Stimulated activated CD4-positive, alpha-beta T cell treated with anti-CD3 and anti-CD28 coated beads, TNF-alpha, amount 100 ng/mL, for 48 hours (primary cell): Measurements from ENCODE around the gene ZNF283.

ENCODE experiments used
- DNase-seq, 3 donors: peaks; one replicate each; pipeline ENCODE4 v3.0.0-alpha.2; 2020; ENCODE audit warnings: low read depth in 3 of 3

Gene ZNF283

DNA sequence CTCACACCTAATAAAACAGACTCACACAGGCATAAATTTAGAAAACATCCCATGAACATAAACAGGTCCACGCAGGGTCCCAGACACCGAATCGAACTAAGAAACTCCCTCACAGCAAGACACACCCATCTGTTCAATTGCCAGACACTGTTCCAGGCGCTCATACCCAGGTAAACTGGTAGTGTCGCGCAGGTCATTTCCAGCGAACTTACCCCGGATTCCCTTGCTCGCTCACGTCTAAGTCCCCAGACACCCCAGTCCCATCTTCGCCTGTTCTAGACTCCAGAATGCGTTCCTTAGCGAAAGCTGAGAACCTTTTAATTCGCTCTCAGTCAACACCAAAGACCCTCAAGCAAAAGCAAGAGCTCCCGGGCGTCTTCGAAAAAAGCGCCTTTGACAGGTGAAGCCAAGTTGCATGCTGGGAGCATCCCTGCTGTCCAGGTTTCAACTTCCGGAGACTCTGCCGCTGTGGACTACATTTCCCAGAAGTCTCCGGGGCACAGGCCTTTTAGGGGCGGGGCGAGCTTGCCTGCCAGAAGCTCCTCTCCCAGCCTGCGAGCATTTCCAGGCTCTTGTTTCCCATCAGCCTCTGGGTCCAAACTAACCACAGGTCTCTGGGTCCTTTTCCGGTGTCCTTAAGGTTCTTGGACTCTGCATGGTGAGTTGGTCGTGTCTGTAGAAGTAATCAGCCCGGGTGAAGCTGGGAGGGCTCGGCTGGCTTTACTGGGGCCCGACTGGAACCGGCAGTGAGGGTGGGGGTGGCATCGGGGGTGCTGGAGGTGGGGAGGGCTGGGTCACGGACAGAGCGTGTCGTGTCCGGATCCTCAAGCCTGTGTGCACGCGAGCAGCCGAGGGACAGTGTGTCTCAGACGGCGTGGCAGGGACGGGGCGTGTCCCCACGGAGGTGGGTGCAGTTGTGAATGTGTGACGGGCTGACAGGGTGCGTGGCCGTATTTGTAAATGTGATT lies at the start of gene ZNF283:
ZNF283 (plus strand) TSS at position 535 of the 968 bp plus-strand sequence. CDS start 6,184 bp downstream, outside the sequence.
- DNase-seq = peak; percentile 66 to 82 (median 78)

DNA sequence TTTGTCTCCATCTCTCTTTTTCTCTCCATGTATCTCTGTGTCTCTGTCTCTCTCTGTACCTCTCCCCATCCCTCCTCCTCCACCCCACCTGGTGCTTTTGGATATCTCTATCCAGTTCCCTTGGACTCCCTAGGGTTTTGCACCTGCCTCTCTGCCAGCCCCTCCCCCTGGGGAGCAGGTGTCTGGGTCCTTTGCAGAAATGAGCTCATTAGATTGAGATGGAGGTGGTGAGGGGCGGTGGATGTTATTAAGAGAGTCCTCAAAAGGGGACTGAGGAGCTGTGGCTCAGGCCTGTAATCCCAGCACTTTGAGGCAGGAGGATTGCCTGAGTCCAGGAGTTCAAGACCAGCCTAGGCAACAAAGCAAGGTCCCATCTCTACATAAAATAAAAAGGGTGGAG lies 48.5 kb upstream of the ZNF283 start:
- DNase-seq = no peak

DNA sequence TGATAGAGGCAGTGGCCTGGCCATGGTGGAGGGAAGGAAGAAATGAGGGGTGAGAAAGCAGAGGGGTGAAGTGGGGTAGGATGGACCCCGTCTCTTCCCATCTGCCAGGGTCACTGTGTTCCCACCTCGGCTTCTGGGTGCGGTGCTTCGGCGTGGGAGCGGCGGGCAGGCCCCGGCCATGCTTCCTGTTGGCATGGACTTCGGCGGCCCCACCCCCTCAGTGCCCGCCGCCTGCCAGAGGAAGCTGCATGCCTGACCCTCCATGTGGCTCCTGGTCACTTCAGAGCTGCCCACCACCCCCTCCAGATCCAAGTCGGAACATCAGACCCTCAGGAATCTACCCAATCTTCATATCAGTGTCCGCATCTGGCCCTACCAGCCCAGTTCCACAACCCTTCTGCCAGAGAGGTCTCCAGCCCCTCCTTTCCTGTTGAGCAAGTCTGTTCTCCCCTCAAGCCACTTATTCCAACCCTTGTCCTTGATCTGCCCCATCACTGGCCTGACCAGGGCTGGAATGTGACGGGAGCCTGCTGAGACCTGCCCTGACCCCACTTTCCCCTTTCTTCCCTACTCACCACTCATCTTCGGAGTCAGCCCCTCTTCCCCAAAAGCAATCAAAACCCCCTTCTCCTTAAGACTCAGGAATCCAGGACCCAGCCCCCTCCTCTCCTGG lies 47.8 kb upstream of the ZNF283 start:
- DNase-seq = no peak

DNA sequence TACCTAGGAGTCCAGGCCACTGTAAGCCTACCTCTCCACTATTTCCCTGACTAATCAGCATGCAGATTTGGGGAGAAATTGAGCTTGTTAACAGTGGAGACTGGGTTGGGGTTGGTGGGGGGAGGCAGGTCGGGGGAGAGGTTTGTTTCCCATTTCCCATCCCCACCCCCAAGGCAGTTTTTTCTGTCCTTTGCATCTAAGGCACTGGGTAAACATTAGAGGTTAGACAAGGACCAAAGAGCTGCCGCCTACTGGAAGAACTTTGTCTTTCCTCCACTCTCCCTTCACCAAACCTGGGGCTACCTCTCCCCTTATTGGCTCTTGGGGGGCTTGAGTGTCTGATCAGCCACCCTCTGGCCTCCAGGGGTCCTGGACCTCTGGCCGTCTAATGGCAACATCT lies 47.3 kb upstream of the ZNF283 start:
- no peak for DNase-seq

DNA sequence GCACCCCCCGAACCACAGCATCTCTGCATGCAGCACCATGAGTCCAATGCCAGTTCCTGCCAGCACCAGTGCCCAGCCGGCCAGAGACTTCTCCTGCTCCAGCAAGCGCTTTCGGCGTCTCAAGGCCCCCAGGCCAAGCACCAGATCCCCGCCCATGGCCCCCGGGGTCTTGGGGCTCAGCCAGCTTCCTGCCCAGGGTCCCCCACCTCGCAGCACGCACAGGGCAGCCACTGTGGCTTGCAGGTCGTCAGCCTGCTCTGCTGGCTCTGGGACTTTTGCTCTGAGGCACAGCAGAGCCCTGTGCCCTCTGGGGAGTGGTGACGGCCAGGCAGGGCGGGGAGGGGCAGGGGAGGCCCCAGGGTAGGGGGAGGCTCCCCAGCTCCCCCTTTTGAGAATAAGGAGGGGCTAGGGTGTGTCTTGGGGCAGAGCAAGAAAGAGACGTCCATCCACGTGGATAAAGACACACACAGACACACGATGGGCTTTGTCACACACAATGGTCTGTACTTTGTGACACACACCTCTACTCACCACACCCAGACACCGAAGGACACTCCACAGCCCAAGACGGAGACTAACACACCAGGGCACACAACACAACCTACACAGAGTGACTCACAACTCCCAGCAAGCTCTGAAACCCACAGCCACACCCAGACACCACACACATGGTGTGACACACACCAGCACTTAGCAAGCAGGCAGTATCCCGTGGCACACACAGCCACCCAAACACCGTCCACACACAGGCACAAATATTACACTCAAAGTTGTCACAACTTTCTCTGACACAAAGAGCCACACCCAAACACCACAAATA lies 46.2 kb upstream of the ZNF283 start, which contains the start of gene KCNN4:
KCNN4 (minus strand) TSS at position 268 of the 820 bp plus-strand sequence; CDS start at position 156, 112 bp downstream.
- peak in 2 of 3 donors; percentile 73 to 77 for DNase-seq

DNA sequence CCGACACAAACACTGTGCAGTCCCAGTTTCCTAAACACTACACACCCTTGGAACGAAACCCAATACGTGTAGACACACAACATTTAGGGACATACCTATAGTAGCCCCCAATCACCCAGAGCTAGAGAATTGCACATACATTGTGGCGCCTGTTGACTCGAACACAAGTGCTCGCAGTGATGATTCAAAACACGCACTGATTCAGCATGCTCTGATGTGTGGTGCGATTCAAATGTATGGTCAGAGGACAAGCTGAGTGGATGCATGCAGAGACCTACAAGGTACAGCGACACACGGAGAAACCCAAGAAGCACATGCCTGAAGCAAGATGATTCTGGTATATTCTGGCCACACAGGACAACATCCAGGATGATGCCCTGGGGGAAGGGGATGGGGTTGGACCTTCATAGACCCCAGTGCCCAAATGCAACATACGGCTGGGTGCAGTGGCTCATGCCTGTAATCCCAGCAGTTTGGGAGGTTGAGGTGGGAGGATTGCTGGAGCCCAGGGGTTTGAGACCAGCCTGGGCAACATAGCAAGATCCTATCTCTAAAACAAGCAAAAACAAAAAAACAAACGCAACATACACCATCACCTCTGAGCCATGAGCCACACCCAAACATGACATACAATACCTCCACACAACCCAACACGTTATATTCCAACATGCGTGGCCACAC lies 45.4 kb upstream of the ZNF283 start:
- DNase-seq = no peak

DNA sequence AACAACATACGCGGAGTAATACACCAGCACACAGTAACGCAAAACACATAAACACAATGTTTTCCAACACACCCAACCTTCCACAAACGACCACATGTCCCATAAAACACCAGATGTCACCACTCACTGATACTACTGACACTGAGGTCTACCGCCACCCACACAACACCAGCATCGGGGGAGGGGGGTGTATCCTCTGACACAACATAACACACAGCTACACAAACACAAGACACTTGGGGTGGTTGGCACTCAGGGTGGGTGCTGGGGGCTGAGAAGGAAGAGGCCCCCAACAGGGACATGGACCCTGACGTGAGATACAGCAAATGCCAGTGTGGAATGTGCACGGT lies 44.8 kb upstream of the ZNF283 start:
- DNase-seq = no peak

DNA sequence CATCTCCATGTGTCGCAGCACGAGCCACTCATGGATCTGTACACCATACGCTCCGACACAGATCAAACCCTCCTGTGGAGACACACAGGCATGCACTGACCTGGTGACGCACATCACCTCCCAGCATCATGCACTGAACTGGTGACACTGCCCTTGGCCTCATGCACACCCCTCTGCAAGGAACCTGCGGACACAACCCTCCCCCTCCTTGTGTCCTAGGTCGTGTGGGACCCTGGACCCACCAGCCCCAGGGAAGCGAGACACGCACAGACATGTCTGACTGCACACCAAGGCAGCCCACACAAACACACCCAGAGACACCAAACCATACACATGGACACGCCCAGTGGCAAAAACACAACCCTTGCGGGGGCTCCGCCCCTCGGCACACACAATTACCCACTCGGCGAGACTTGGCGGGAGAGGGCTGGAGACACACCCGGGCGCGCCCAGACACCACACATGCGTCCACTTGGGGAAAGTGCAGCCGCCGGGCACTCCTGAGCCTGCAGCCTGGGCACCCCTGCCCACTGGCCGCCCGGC lies 44.4 kb upstream of the ZNF283 start:
- no peak for DNase-seq

DNA sequence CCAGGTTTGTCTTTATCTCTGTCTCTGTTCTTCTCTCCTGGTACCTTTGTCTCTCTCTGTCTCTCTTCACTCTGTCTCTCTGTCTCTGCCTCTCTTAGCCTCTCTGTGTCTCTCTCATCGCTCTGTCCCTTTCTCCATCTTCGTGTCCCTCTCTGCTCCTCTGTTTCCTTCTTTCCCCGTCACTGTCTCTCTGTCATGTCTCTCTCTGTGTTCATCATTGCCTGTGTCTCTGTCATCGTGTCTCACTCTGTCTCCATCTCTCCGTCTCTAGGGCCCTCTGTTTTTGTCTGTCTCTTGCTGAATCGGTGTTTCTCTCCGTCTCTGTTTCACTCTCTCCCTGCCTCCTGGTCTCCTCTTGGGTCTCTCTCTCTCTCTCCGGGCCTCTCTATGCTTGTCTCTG lies 43.5 kb upstream of the ZNF283 start:
- DNase-seq = no peak

DNA sequence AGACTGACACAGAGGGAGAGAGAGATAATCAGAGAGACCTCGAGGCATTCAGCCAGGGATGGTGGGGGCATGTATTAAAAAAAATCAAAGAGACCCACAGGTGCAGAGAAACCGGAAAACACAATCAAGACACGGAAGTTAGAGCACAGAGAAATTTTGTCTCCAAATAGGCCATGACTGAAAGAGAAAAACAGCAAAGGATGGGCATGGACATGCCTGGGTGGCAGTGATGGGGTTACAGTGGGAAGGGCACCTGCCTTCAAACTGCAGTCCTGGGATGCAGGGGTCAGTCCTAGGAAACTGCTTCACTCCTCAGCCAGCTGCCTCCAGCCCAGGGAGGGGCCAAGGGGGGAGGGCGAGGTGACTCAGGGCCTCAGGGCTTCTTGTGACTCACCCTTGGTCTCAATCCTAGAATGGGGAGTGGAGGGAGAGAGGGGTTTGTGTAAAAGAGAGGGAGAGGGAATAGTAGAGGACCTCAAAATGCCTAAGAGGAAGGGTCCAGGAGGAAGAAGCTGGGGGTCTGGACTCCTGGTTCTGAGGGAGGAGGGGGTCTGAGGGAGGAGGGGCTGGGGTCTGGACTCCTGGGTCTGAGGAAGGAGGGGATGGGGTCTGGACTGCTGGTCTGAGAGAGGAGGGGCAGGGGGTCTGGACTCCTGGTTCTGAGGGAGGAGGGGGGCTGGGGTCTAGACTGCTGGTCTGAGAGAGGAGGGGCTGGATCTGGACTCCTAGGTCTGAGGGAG lies 42.7 kb upstream of the ZNF283 start:
- peak in 1 of 3 donors; percentile 75 for DNase-seq

DNA sequence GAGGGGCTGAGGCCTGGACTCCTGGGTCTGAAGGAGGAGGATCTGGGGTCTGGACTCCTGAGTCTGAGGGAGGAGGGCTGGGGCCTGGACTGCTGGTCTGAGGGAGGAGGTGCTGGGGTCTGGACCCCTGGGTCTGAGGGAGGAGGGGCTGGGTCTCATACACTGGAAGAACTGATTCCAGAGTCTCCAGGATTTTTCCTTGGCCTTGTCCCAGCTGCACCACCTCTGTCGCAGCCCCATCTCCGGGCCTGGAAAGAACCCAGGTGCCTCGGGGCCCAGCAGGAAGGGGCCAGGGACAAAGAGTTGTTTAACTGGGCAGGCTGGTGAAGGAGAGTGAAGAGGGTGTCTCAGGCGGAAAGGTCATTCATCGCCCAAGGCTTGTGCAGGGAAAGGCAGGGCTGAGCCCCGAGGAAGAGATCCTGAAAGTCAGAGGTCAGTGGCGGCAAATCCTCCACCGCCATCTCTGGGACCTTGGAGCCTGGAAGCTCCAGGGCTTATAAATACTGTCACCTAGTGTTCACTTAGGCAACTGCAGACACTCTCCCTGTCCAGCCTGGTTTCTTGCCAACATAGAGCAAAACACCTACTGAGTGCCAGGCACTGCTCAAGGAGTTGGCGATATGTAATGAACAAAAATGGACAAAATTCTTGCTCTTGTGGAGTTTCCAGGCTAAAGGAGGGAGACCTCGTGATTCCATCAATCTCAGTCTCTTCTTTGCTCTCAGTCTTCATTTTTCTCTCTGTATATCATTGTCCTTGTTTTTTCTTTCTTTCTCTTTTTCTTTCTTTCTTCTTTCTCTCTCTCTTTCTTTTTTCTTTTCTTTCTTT lies 41.9 kb upstream of the ZNF283 start:
- DNase-seq = no peak

DNA sequence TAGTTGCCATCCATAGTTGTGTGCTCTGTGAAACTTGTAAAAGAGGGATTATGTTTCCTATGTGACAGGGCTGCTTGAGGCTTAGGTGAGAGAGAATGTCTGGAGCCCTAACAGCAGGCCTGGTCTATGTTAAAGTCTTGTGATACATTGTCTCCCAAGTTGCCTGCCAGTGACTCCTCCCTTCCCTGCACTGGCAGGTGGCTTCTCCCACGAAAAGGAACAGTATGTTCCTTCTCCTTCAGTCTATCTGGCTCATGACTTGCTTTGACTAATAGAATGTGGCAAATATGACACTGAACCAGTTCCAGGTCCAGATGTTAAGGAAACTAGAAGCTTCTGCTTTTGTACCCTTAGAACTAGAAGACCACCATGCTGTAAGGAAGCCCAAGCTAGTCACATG lies 40.5 kb upstream of the ZNF283 start:
- no peak for DNase-seq

DNA sequence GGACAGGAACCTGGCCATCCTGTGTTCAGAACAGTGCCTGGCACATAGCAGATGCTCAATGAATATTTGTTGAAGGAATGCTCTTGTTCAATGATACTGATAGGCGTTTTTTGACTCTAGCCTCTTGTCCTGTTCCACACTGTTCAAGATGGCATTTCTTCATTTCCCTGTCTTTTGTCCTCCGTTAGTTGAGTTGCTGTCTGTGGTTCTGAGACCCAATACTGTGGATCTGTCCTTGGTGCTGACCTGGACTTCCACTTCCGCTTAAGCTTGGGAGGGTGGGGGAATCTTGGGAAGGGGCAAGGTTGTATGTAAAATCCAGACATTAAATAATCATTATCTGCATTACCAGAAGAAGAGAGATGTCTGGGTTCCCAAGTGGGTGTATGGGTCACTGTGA lies 38.1 kb upstream of the ZNF283 start:
- no peak for DNase-seq

DNA sequence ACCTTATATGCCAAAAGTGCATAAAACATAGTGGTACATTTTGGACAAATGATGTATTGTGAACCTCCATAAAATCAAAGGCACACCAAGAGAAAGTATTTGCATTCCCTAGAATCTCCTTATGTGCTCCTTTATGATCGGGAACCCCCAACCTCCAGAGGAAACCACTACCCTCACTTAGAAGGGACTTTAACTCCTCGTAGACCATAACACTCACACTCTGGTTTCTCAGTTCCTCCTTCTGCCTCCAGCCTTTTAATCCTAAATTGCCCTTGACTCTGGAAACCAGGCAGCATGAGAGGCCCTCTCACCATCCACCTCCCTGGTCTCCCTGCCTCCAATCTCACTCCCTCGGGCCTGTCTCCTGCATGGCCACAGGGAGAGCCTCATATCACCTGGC lies 36.5 kb upstream of the ZNF283 start:
- no peak for DNase-seq

DNA sequence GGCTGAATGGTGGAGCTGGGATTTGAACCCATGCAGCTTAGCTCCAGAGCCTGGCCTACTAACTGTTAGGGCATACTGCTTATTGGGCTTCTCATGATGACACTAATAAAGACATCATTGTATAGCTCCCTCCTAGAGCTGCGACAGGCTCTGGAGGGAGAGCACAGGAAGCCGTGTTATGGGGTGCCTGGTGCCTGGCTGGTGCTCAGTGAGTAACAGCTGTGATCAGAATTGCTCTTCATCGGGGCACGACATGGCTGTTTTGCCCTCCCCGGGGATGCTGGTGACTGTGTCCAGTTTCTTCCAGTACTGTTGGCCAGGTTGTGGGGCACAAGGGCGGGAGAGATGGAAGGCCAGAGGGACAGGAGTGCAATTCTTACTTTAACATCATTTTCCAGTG lies 30.0 kb upstream of the ZNF283 start:
- DNase-seq = no peak

DNA sequence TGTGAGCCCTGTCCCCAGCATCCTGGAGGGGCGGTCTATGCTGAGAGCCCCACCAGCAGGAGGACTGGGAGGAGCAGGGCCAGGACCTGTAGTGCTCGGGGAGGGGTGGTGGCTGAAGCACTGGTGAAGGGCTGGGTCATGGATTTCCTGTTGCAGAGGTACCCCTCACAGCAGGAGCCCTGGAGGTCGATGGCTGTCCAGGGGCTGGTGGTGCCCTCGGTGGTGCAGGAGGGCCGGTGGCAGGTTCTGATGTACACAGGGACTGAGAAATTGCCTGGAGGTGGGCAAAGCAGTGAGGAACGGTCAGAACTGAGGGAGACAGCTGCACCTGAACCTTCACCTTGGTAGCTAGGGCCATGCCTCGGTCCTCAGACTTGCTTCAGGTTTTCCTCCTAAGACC lies 29.6 kb upstream of the ZNF283 start:
- DNase-seq = no peak

DNA sequence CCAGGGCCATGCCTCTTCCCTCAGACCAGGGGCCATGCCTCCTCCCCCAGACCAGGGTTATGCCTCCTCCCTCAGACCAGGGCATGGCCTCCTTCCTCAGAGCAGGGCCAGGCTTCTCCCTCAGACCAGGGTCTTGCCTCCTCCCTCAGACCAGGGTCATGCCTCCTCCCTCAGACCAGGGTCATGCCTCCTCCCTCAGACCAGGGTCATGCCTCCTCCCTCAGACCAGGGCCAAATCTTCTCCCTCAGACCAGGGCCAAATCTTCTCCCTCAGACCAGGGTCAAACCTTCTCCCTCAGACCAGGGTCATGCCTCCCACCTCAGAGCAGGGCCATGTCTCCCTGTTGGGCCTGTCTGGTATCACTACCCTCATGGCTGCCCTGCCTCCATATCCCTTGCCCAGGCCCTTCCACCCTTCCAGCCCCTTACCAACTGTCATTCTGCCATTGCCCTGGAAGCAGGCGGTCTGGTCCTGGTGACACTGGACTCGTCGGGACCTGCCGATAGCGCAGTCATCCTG lies 29.0 kb upstream of the ZNF283 start:
- no peak for DNase-seq

DNA sequence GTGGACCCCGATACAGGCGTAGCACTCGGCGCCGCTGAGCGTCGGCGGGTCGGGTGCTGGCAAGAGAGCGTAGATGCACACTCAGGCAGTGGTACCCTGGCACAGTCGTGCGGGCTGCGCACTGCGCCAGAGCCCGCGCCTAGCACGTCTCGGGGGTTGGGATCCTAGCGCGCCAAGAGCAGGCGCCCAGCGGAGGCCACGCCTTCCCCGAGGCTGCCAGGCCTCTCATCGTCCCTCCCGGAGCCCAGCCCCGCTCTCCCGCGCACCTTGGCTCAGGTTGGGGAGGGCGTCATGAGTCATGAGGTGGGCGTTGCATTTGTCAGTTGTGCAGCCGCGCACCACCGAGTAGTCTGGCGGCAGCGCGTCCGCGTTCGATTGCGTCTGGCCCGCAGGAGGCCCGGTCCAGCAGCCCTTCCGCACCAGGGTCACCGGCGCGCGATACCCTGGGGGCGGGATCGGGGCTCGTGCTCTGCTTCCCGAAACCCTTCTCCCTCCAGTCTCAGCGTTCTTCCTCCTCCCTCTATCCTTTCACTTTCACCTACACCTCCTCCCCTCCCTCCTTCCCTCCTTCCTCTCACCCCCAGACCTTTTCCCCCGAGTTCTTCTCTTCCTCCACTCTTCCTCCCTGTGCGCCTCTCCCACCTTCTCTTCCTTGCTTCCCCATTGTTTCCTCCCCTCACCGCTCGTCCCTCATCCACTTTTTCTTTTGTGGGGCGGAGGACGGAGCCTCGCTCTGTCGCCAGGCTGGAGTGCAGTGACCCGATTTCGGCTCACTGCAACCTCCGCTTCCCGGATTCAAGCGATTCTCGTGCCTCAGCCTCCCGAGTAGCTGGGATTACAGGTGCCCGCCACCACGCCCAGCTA lies 28.3 kb upstream of the ZNF283 start:
- DNase-seq = peak in 1 of 3 donors; percentile 68
